GM12878 (cell line): Measurements from ENCODE around the gene HSF5. TPM values are rescaled to one million over a fixed set of nuclear protein-coding genes. Genes with fewer than 3 reads are reported as not detected.

ENCODE experiments used
- ATAC-seq: fragments of 200-7000 bp; cut with Tn5 transposase; 3 replicates; pipeline ENCODE4 v1.9.1; 2020; ENCODE audit warnings: mild to moderate bottlenecking, moderate library complexity
- BruUV-seq: library from RNA; stranded (reverse); fragments of 400-500 nt; replicated peaks from 2 replicates; lab custom pipeline; 2021; lab: Mats Ljungman, UMichigan
- CTCF ChIA-PET: fragments of 300-600 bp; sonication (Branson Sonifier 250); formaldehyde crosslinking; extraction: SDS; loops from one replicate; lab custom pipeline; 2021; ENCODE audit warnings: inconsistent platforms; lab: Yijun Ruan, JAX
- POLR2A ChIA-PET: fragments of 350-600 bp; formaldehyde crosslinking; extraction: SDS; loops from one replicate; lab custom pipeline; 2021; ENCODE audit warnings: inconsistent platforms; lab: Charles Lee
- RAD21 ChIA-PET: fragments of 300-600 bp; sonication (Branson Sonifier 250); formaldehyde crosslinking; loops from one replicate; lab custom pipeline; 2023; ENCODE audit warnings: antibody characterized with exemption; ENCODE audit not compliant: unreplicated experiment; lab: Charles Lee
- SMC1A ChIA-PET: fragments of 300-600 bp; sonication (Branson Sonifier 250); formaldehyde crosslinking; loops from one replicate; lab custom pipeline; 2023; ENCODE audit not compliant: unreplicated experiment, uncharacterized antibody; lab: Charles Lee
- DNase-seq: peaks from one replicate; pipeline ENCODE4 v3.0.0-alpha.2; 2011; ENCODE audit warnings: low read depth, low spot score
- FAIRE-seq: peaks from 3 replicates; lab custom pipeline; 2011; peaks lifted over from hg19 to GRCh38; lab: Jason Lieb, UNC
- H2AFZ ChIP-seq: 2 replicates; pipeline ENCODE4 v1.6.0; 2011; ENCODE audit warnings: low read depth, low read length, control low read depth; ENCODE audit not compliant: control insufficient read depth
- H3K27ac ChIP-seq: 2 replicates; pipeline ENCODE4 v1.5.1; 2011; ENCODE audit warnings: control low read depth; ENCODE audit not compliant: control insufficient read depth, insufficient read depth
- H3K27me3 ChIP-seq, 2 experiments: replicated peaks in 1 of 2; 2 replicates each; pipeline versions ENCODE4 v1.6.0 to v1.6.1; 2011; ENCODE audit warnings: low read length in 1 of 2; ENCODE audit not compliant: control insufficient read depth in 2 of 2, insufficient read depth in 2 of 2
- H3K36me3 ChIP-seq, 2 experiments: 2 replicates each; pipeline ENCODE4 v1.5.1; 2011; ENCODE audit warnings: low read length in 1 of 2; ENCODE audit not compliant: control insufficient read depth in 2 of 2, insufficient read depth in 2 of 2
- H3K4me1 ChIP-seq: 2 replicates; pipeline ENCODE4 v1.6.1; 2011; ENCODE audit warnings: mild to moderate bottlenecking, low read length, moderate library complexity, mixed read lengths; ENCODE audit not compliant: control insufficient read depth, insufficient read depth
- H3K4me2 ChIP-seq: 2 replicates; pipeline ENCODE4 v1.6.0; 2011; ENCODE audit warnings: control low read depth; ENCODE audit not compliant: control insufficient read depth, insufficient read depth
- H3K4me3 ChIP-seq: fragments of 200-600 bp; sonication (generic); 2 replicates; pipeline ENCODE4 v1.5.1; 2016
- H3K79me2 ChIP-seq: 2 replicates; pipeline ENCODE4 v1.6.0; 2011; ENCODE audit warnings: low read length; ENCODE audit not compliant: control insufficient read depth, insufficient read depth
- H3K9ac ChIP-seq: 2 replicates; pipeline ENCODE4 v1.8.0; 2011; ENCODE audit warnings: low read length, control low read depth, mixed read lengths; ENCODE audit not compliant: control insufficient read depth, insufficient read depth
- H3K9me3 ChIP-seq: replicated peaks from 3 replicates; pipeline ENCODE4 v1.5.1; 2011; ENCODE audit warnings: mild to moderate bottlenecking, low read length; ENCODE audit not compliant: control insufficient read depth, insufficient read depth
- H4K20me1 ChIP-seq: 2 replicates; pipeline ENCODE4 v1.6.0; 2011; ENCODE audit not compliant: control insufficient read depth, insufficient read depth
- ASH2L ChIP-seq: fragments of 300-600, 200-600 bp; sonication (generic); IDR thresholded peaks from 2 replicates; pipeline ENCODE4 v1.6.1; 2017; ENCODE audit warnings: low read depth, mild to moderate bottlenecking, borderline replicate concordance
- CBX5 ChIP-seq: sonication (generic); IDR thresholded peaks from 2 replicates; pipeline ENCODE4 v1.6.1; 2016; ENCODE audit warnings: low read depth, moderate library complexity, mild to moderate bottlenecking, inconsistent platforms
- NBN ChIP-seq: fragments of 450-650 bp; IDR thresholded peaks from 2 replicates; pipeline ENCODE4 v1.6.1; 2016
- TCF7 ChIP-seq: IDR thresholded peaks from 2 replicates; pipeline ENCODE4 v1.6.1; 2014; ENCODE audit warnings: antibody characterized with exemption, borderline replicate concordance
- WGBS: methylation state at CpG from one replicate; pipeline ENCODE4 v1.1.6; 2016; ENCODE audit warnings: low lambda C conversion rate; ENCODE audit not compliant: insufficient replicate concordance, insufficient coverage; ENCODE audit errors: missing lambda C conversion rate; 5-methylcytosine and 5-hydroxymethylcytosine counted together
- in situ Hi-C: fragments of 300-500 bp; cut with MboI; formaldehyde crosslinking; loops from 9 replicates; pipeline ENCODE4 v1.14.3; 2018; ENCODE audit warnings: mixed read lengths
- intact Hi-C: fragments of 100-400 bp; cut with micrococcal nuclease; formaldehyde crosslinking; loops from one replicate; pipeline ENCODE4 v1.14.2; 2022; ENCODE audit not compliant: unreplicated experiment
- polyA plus RNA-seq, 11 experiments: library from polyadenylated mRNA; depleted of rRNA in 4 of 11; unstranded in 6 of 11; stranded (reverse) in 5 of 11; fragments of >200 nt; fragmentation: Nextera tagmentation in 4 of 11; fragmentation: Illumina TruSeq in 1 of 11; extraction: Ambion mirVana in 4 of 11; extraction: Trizol in 1 of 11; gene quantifications; 1 replicate in 1 of 11; 2 replicates in 10 of 11; pipeline versions ENCODE4 v1.2.1 to v1.2.3, GENCODE V29; 2011 to 2016; ENCODE audit warnings: inconsistent platforms in 2 of 11, missing spikeins in 2 of 11, low read depth in 1 of 11
- total RNA-seq, 4 experiments: library from RNA; depleted of rRNA in 3 of 4; stranded (reverse); fragments of >200 nt in 3 of 4; fragmentation: Illumina TruSeq in 1 of 4; extraction: Trizol in 1 of 4; gene quantifications; 2 replicates each; pipeline versions ENCODE4 v1.2.1 to v1.2.3, GENCODE V29; 2013 to 2021

HSF5 gene
- total and polyA plus RNA-seq, 10 of the 15 experiments (the other 5 are each of a cell fraction or from before 2014, with no cell fraction given) = 0.02 to 0.18 (median 0.06) TPM; not detected in 4

- DNase-seq = no peak
- no peaks in the 10 kb centered on the region; the same call in 1 of the 2 replicates for H4K20me1 ChIP-seq
- no TSS peak for BruUV-seq
- H3K27me3 ChIP-seq = no peaks in the 10 kb centered on the region
- no peak overlapping the region for H3K4me2 ChIP-seq
- CTCF ChIA-PET = interaction anchor here (1.4 kb wide), 1 partner anchor 190 kb away, joined by 4 read pairs; no protein-coding TSS in a partner anchor
- H3K79me2 ChIP-seq = peaks cover 18% of the 10 kb centered on the region
- no peak for FAIRE-seq
- POLR2A ChIA-PET = interaction anchor here (0.6 kb wide), 1 partner anchor 185 kb away, joined by 3 read pairs; the partner anchor contains the start of gene RAD51C
- no peaks in the 10 kb centered on the region; the same call in 2 of the 3 replicates for H3K9me3 ChIP-seq
- ATAC-seq = no peak
- H3K9ac ChIP-seq = no peak overlapping the region
- H3K36me3 ChIP-seq = peaks cover 37 to 66% of the 10 kb centered on the region in 2 experiments
- peaks cover 24% of the 10 kb centered on the region for H3K4me1 ChIP-seq
- H3K4me3 ChIP-seq = no peak overlapping the region
- H2AFZ ChIP-seq = no peak overlapping the region
- SMC1A ChIA-PET = interaction anchor here (0.6 kb wide), 1 partner anchor 192 kb away, joined by 3 read pairs; no protein-coding TSS in a partner anchor
- 95% methylated on average over 13 of the region's 13 CpGs for WGBS
- TF ChIP-seq NBN = no peak
- no peak for TF ChIP-seq ASH2L
- TF ChIP-seq TCF7 = no peak
- intact Hi-C loops = no loop called here
- RAD21 ChIA-PET = interaction anchor here (1.1 kb wide), 1 partner anchor 163 kb away, joined by 3 read pairs; no protein-coding TSS in a partner anchor
- H3K27ac ChIP-seq = no peak overlapping the region
- in situ Hi-C loops = no loop called here
Observed at GRCh38 chr17:58507123-58507634, 19.0 kb upstream of the HSF5 start.

GRCh38 chr17:58506354-58507080, 18.3 kb upstream of the HSF5 start:
- no peak for ATAC-seq
- FAIRE-seq = no peak
- in situ Hi-C loops = no loop called here

More at GRCh38 chr17:58506354-58507080, 18.3 kb upstream of the HSF5 start:
- peaks cover 24% of the 10 kb centered on the region for H3K4me1 ChIP-seq
- TF ChIP-seq CBX5 = no peak
- TF ChIP-seq, all 136 proteins: peak for 0
- 100% methylated on average over 7 of the region's 7 CpGs for WGBS
- Histone ChIP-seq H4K20me1 (no peaks in the 10 kb centered on the region; the same call in 1 of the 2 replicates), H3K36me3 (peaks cover 35 to 70% of the 10 kb centered on the region in 2 experiments), H2AFZ (no peak overlapping the region), H3K4me3 (no peak overlapping the region), H3K79me2 (peaks cover 17% of the 10 kb centered on the region), H3K27ac (no peak overlapping the region), H3K9ac (no peak overlapping the region), H3K9me3 (no peaks in the 10 kb centered on the region; the same call in 2 of the 3 replicates), H3K4me2 (no peak overlapping the region), H3K27me3 (no peaks in the 10 kb centered on the region)
- intact Hi-C loops = no loop called here
- ChIA-PET RAD21 (interaction anchor here (0.7 kb wide), 1 partner anchor 12 kb away, joined by 3 read pairs; no protein-coding TSS in a partner anchor), CTCF (interaction anchor here (0.9 to 2.3 kb wide), 4 partner anchors 8 to 259 kb away, joined by 3 to 15 read pairs (median 4); partner anchors contain the start of gene MTMR4), POLR2A (interaction anchor here (1.7 kb wide), 1 partner anchor 8 kb away, joined by 5 read pairs; the partner anchor contains the start of gene MTMR4), SMC1A (interaction anchor here (2.4 kb wide), 1 partner anchor 189 kb away, joined by 9 read pairs; no protein-coding TSS in a partner anchor)
- no peak for DNase-seq
- BruUV-seq = no TSS peak
